Endodermal cell (in vitro differentiated cells): ENCODE data around the gene VPS16. TPM values are rescaled to one million over a fixed set of nuclear protein-coding genes. Genes with fewer than 3 reads are reported as not detected.

Experiments used
- DNase-seq: peaks from one replicate; pipeline ENCODE4 v3.0.0-alpha.2; 2017
- H3K27ac ChIP-seq: 2 replicates; pipeline ENCODE4 v1.5.1; 2013; ENCODE audit warnings: mild to moderate bottlenecking, low read depth, low read length, moderate library complexity
- H3K27me3 ChIP-seq: 2 replicates; pipeline ENCODE4 v1.6.1; 2013; ENCODE audit warnings: mild to moderate bottlenecking, low read length, moderate library complexity; ENCODE audit not compliant: insufficient read depth, control insufficient read depth, poor library complexity, severe bottlenecking
- H3K36me3 ChIP-seq: 2 replicates; pipeline ENCODE4 v1.7.0; 2013; ENCODE audit warnings: mild to moderate bottlenecking, low read length, moderate library complexity; ENCODE audit not compliant: control insufficient read depth, insufficient read depth
- H3K4me1 ChIP-seq: one replicate; pipeline ENCODE4 v1.7.0; 2013; ENCODE audit warnings: low read length; ENCODE audit not compliant: control insufficient read depth, insufficient read depth
- H3K4me3 ChIP-seq: 2 replicates; pipeline ENCODE4 v1.5.1; 2013; ENCODE audit warnings: mild to moderate bottlenecking, low read length, moderate library complexity
- H3K9ac ChIP-seq: 2 replicates; pipeline ENCODE4 v1.6.1; 2013; ENCODE audit warnings: mild to moderate bottlenecking, low read length, moderate library complexity; ENCODE audit not compliant: poor library complexity, severe bottlenecking; ENCODE audit errors: extremely low read depth
- H3K9me3 ChIP-seq: 2 replicates; pipeline ENCODE4 v1.6.1; 2013; ENCODE audit warnings: mild to moderate bottlenecking, low read length, moderate library complexity; ENCODE audit not compliant: control insufficient read depth
- H3K27ac Mint-ChIP-seq: 2 replicates; pipeline ENCODE4 v1.8.0; 2020; ENCODE audit warnings: mixed read lengths
- H3K27me3 Mint-ChIP-seq: 2 replicates; pipeline ENCODE4 v1.8.0; 2021; ENCODE audit warnings: mild to moderate bottlenecking, mixed read lengths; ENCODE audit not compliant: insufficient read depth
- H3K36me3 Mint-ChIP-seq: 2 replicates; pipeline ENCODE4 v1.8.0; 2020; ENCODE audit warnings: low read depth, mixed read lengths
- H3K4me1 Mint-ChIP-seq: 2 replicates; pipeline ENCODE4 v1.8.0; 2020; ENCODE audit warnings: mixed read lengths
- H3K4me3 Mint-ChIP-seq: 2 replicates; pipeline ENCODE4 v1.8.0; 2020; ENCODE audit warnings: mild to moderate bottlenecking, moderate library complexity, mixed read lengths
- H3K9me3 Mint-ChIP-seq: 2 replicates; pipeline ENCODE4 v1.8.0; 2020; ENCODE audit warnings: mild to moderate bottlenecking, mixed read lengths
- WGBS, 2 experiments: methylation state at CpG; one replicate each; pipeline versions ENCODE4 v1.1.5 to v1.1.7; 2013; ENCODE audit warnings: missing lambda C conversion rate in 2 of 2, mixed read lengths in 1 of 2; ENCODE audit not compliant: insufficient coverage in 1 of 2, insufficient read length in 1 of 2; 5-methylcytosine and 5-hydroxymethylcytosine counted together
- long read RNA-seq, 4 experiments: library from polyadenylated mRNA in 2 of 4; library from RNA in 1 of 4; library from capped mRNA in 1 of 4; stranded (forward) in 3 of 4; unstranded in 1 of 4; transcript quantifications; one replicate each; pipeline ENCODE4 v2.0.0, GENCODE V29; 2020 to 2021; ENCODE audit warnings: inconsistent platforms in 1 of 4
- polyA plus RNA-seq, 2 experiments: library from polyadenylated mRNA; stranded (reverse); fragments of 50-300 nt; gene quantifications; one replicate each; pipeline ENCODE4 v1.2.3, GENCODE V29; 2013
- total RNA-seq, 2 donors: library from RNA; stranded (reverse); fragmentation: NEBNext Ultra II Directional in 1 of 2; extraction: Animal tissue kit (Norgen Biotek cat#: 25700) in 1 of 2; gene quantifications; 2 replicates in 1 of 2; 3 replicates in 1 of 2; pipeline ENCODE4 v1.2.1, GENCODE V29; 2021
- TF ChIP-seq, protein P1 (sequence below): fragments of 200-600 bp; sonication (generic); conservative IDR thresholded peaks from 2 replicates; pipeline ENCODE4 v1.5.0; 2021; ENCODE audit warnings: antibody characterized with exemption, mild to moderate bottlenecking

The VPS16 gene
- 10 to 100 TPM; 36.8 to 37.5 TPM for total RNA-seq
- polyA plus RNA-seq (2013, experiment 1 of 2): 41.2 TPM
- polyA plus RNA-seq (2013, experiment 2 of 2): 37.7 TPM
- long read RNA-seq, experiment 1, partial matches to known transcripts: 5 of 13 reads
- long read RNA-seq, experiment 1, other reads (novel, unspliced or antisense): 3 of 13 reads
- long read RNA-seq, experiment 2, transcript VPS16-202 (24 exons, 2,750 nt): major isoform, 54 of 73 reads
- long read RNA-seq, experiment 2, partial matches to known transcripts: 2 of 73 reads
- long read RNA-seq, experiment 2, other reads (novel, unspliced or antisense): 15 of 73 reads
- long read RNA-seq, experiment 3, transcript VPS16-202 (24 exons, 2,750 nt): major isoform, 260 of 328 reads
- long read RNA-seq, experiment 3, transcript VPS16-203 (20 exons, 2,318 nt): minor isoform, 5 of 328 reads
- long read RNA-seq, experiment 3, partial matches to known transcripts: 9 of 328 reads
- long read RNA-seq, experiment 3, other reads (novel, unspliced or antisense): 54 of 328 reads
- long read RNA-seq, experiment 4, transcript VPS16-202 (24 exons, 2,750 nt): major isoform, 25 of 37 reads
- long read RNA-seq, experiment 4, partial matches to known transcripts: 7 of 37 reads
- long read RNA-seq, experiment 4, other reads (novel, unspliced or antisense): 5 of 37 reads

DNA sequence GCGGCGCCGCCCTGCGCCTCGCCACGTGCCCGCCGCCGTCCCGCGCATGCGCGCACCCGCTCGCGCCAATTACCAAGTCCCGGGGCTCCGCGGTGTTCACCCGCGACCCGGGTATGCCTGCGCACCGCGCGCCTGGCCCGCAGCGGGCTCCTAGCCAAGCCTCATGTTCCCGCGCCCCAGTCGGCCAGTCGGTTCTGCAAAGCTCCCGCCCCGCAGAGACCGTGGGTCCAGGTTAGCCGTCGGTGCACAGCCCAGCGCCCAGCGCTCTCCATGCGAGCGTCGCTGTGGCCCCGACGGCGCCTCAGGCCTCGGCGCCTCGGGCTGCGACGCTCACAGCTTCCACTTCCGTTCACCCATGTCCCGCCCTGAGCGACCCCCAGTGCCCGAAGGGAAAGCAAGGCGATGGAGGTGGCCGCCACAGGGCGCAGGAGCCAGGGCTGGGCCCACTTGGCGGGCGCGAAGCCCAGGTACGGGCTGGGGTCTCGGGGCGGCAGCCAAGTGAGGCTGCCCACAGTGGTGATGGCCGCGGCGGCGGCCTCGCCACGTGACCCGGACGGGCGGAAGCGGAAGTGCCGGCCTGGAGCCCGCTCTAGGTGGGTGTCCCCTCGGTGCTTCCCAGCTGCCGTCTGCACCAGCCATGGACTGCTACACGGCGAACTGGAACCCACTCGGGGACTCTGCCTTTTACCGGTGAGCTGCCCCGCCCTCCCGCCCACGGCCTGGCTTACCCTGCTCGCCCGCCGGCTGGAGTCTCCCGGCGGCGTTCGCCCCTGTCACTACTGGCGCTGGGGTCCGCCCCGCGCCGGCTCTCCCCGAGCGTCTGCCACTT is at the start of gene VPS16, which contains the start of gene PCED1A:
VPS16 (plus strand) TSS at position 608 of the 829 bp plus-strand sequence; CDS start at position 638, 30 bp downstream.
PCED1A (minus strand) TSS at position 518 of the 829 bp plus-strand sequence. CDS start 743 bp downstream, outside the sequence.
- Histone ChIP-seq H3K4me1 (no peaks in the 10 kb centered on the region), H3K36me3 (peaks cover 3% of the 10 kb centered on the region), H3K27me3 (no peaks in the 10 kb centered on the region), H3K4me3 (peak within 1 kb of the TSS; percentile 89), H3K27ac (no peak within 1 kb of the TSS), H3K9ac (peak within 1 kb of the TSS; percentile 67), H3K9me3 (no peaks in the 10 kb centered on the region)
- peaks cover 31% of the 10 kb centered on the region for H3K36me3 Mint-ChIP-seq
- peak within 1 kb of the TSS; percentile 76 for H3K4me3 Mint-ChIP-seq
- 0 to 22% methylated on average over 13 to 98 of the region's 98 CpGs for WGBS, 2 experiments
- no peaks in the 10 kb centered on the region for H3K9me3 Mint-ChIP-seq
- H3K27ac Mint-ChIP-seq: peak within 1 kb of the TSS; percentile 46
- TF ChIP-seq, protein P1, sequence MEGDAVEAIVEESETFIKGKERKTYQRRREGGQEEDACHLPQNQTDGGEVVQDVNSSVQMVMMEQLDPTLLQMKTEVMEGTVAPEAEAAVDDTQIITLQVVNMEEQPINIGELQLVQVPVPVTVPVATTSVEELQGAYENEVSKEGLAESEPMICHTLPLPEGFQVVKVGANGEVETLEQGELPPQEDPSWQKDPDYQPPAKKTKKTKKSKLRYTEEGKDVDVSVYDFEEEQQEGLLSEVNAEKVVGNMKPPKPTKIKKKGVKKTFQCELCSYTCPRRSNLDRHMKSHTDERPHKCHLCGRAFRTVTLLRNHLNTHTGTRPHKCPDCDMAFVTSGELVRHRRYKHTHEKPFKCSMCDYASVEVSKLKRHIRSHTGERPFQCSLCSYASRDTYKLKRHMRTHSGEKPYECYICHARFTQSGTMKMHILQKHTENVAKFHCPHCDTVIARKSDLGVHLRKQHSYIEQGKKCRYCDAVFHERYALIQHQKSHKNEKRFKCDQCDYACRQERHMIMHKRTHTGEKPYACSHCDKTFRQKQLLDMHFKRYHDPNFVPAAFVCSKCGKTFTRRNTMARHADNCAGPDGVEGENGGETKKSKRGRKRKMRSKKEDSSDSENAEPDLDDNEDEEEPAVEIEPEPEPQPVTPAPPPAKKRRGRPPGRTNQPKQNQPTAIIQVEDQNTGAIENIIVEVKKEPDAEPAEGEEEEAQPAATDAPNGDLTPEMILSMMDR: no peak
- peaks cover 12% of the 10 kb centered on the region for H3K27me3 Mint-ChIP-seq
- peak; percentile 95 for DNase-seq
- no peaks in the 10 kb centered on the region for H3K4me1 Mint-ChIP-seq

DNA sequence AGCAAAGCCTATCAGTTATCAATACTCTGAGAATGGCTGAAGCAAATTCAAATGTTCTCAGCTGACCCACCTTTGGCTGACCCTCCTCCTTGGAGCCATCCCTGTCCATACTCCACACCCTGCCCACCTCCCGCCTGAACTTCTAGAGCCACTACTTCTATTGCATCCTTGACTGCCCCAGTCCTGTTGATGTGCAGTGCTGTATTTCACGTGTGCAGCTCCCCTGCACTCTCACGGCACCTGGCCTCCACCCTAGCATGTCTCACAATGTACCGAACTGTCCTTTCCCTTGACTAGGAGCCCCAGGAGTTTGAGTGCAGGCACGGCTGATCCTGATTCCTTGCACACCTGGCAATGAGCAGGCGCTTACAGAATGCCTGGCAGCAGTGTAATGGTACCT is 47.1 kb upstream of the VPS16 start:
- Histone ChIP-seq H3K27me3 (no peaks in the 10 kb centered on the region), H3K4me1 (no peaks in the 10 kb centered on the region), H3K27ac (no peak overlapping the region), H3K36me3 (peaks cover 27% of the 10 kb centered on the region), H3K9me3 (no peaks in the 10 kb centered on the region), H3K4me3 (no peak overlapping the region), H3K9ac (no peak overlapping the region)
- 95 to 97% methylated on average over 6 of the region's 6 CpGs for WGBS, 2 experiments
- Mint-ChIP-seq H3K9me3 (no peaks in the 10 kb centered on the region), H3K27me3 (peaks cover 20% of the 10 kb centered on the region), H3K4me3 (no peak overlapping the region), H3K36me3 (peaks cover 34% of the 10 kb centered on the region), H3K27ac (no peak overlapping the region), H3K4me1 (no peaks in the 10 kb centered on the region)
- DNase-seq: no peak
- TF ChIP-seq, protein P1: no peak

DNA sequence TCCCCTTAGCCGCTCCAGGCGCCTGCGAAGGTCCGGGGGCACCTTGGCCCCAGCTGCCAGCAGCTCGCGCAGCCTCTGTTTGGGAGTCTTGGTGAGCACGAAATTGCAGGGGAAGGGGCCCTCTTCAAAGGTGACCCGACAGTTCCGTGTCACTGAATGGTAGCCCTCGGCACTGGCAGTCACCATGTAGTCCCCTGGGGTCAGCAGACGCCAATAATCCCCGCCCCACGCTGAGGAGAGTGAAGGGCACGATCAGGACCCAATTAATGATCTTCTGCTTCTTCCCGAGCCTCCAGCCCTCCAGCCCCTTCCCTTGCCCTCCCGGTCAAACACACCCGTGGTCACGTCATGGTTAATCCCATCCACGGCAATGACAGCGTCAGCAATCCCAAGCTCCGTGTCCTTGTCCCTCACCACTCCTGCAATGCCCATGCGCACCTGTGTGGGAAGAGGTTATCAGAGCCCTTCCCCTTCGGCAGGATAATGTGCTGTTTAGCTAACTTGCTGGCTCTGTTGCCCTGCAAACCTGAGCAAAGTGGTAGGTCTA is 46.3 kb upstream of the VPS16 start:
- Mint-ChIP-seq H3K9me3 (no peaks in the 10 kb centered on the region), H3K4me1 (peaks cover 4% of the 10 kb centered on the region), H3K27ac (no peak overlapping the region), H3K4me3 (no peak overlapping the region), H3K27me3 (peaks cover 16% of the 10 kb centered on the region), H3K36me3 (peaks cover 38% of the 10 kb centered on the region)
- H3K9ac ChIP-seq: no peak overlapping the region
- no peak overlapping the region for H3K27ac ChIP-seq
- peaks cover 27% of the 10 kb centered on the region for H3K36me3 ChIP-seq
- TF ChIP-seq, protein P1: no peak
- no peak for DNase-seq
- 93 to 94% methylated on average over 19 to 23 of the region's 23 CpGs for WGBS, 2 experiments
- no peaks in the 10 kb centered on the region for H3K9me3 ChIP-seq
- no peaks in the 10 kb centered on the region for H3K27me3 ChIP-seq
- no peaks in the 10 kb centered on the region for H3K4me1 ChIP-seq
- H3K4me3 ChIP-seq: no peak overlapping the region
